GM19193 (cell line): ENCODE measurements around the gene OR2B3.

ENCODE experiments used
- POLR2A ChIP-seq: IDR thresholded peaks from 4 replicates; pipeline ENCODE4 v1.6.1; 2011; ENCODE audit not compliant: insufficient read depth, insufficient read length; ENCODE audit errors: extremely low read depth

OR2B3 gene

GRCh38 chr6:29087213-29087612, at the start of gene OR2B3:
TSS of gene OR2B3 (minus strand) at chr6:29087313. CDS start at chr6:29087248, 65 bp downstream.
- TF ChIP-seq POLR2A = no peak

GRCh38 chr6:29131691-29132090, 44.6 kb upstream of the OR2B3 start:
- no peak for TF ChIP-seq POLR2A

GRCh38 chr6:29130644-29131043, 43.5 kb upstream of the OR2B3 start:
- TF ChIP-seq POLR2A = no peak

- no peak for TF ChIP-seq POLR2A
Observed at GRCh38 chr6:29129326-29130012, 42.4 kb upstream of the OR2B3 start.

GRCh38 chr6:29112135-29112534, 25.0 kb upstream of the OR2B3 start:
- TF ChIP-seq POLR2A = no peak

GRCh38 chr6:29107758-29108157, 20.6 kb upstream of the OR2B3 start, which contains the start of gene OR2J3:
TSS of gene OR2J3 (plus strand) at chr6:29108058. CDS start at chr6:29111891, 3,833 bp downstream.
- TF ChIP-seq POLR2A = no peak

- TF ChIP-seq POLR2A = no peak
Observed at GRCh38 chr6:29099190-29099589, 12.1 kb upstream of the OR2B3 start, which contains the start of gene OR2J1. TSS of gene OR2J1 (plus strand) at chr6:29099490. CDS start at chr6:29100943, 1,453 bp downstream.

- no peak for TF ChIP-seq POLR2A
Observed at GRCh38 chr6:29097803-29098202, 10.7 kb upstream of the OR2B3 start.

- TF ChIP-seq POLR2A = no peak
Observed at GRCh38 chr6:29092957-29093356, 5.8 kb upstream of the OR2B3 start.

GRCh38 chr6:29082457-29082856, 4.7 kb downstream of the OR2B3 start:
- TF ChIP-seq POLR2A = no peak

GRCh38 chr6:29081312-29081711, 5.8 kb downstream of the OR2B3 start:
- TF ChIP-seq POLR2A = no peak

- TF ChIP-seq POLR2A = no peak
Observed at GRCh38 chr6:29079203-29079602, 7.9 kb downstream of the OR2B3 start.

- no peak for TF ChIP-seq POLR2A
Observed at GRCh38 chr6:29071831-29072723, 15.0 kb downstream of the OR2B3 start.

GRCh38 chr6:29051680-29052079, 35.4 kb downstream of the OR2B3 start:
- TF ChIP-seq POLR2A = no peak

GRCh38 chr6:29045075-29045474, 42.0 kb downstream of the OR2B3 start, which contains the start of gene OR2W1:
TSS of gene OR2W1 (minus strand) at chr6:29045175. CDS start at chr6:29045175, 0 bp downstream.
- no peak for TF ChIP-seq POLR2A
